CD4-positive, alpha-beta T cell treated with Interleukin-4 for 1 hour (primary cell): ENCODE data around the gene PC.

ENCODE experiments used
- DNase-seq, 2 donors: peaks; one replicate each; pipeline ENCODE4 v3.0.0-alpha.2; 2020 to 2022

The PC gene

DNA sequence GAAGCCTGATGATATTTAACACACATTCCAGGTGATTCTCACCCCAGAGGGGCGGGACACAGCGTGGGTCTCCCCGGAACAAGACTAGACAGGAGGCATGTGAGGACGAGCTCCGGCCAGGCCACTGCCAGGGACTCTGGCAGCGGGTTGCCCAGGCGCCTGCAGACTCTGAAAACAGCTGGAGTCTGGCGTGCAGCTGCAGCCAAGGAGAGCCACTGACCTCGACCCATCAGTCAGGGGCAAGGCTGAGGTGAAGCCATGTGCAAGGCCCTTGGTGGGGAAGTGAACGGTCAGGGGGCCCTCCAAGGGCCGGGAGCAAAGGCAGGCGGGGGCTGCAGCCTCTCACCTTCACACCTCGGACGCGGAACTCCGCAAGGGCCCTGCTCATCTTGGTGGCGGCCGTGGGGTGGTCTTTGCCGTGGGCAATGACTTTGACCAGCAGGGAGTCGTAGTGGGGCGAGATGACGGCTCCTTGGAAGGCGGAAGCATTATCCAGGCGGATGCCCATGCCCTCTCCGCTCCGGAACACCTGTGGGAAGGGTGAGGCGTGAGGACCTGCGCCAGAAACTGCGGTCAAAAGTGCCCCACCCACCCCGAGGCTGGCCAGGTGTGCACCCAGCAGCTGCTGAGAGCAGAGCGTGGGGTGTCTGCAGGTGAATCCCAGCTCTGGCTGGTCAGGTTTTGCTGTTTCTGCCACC, 94.6 kb downstream of the PC start:
- no peak for DNase-seq

DNA sequence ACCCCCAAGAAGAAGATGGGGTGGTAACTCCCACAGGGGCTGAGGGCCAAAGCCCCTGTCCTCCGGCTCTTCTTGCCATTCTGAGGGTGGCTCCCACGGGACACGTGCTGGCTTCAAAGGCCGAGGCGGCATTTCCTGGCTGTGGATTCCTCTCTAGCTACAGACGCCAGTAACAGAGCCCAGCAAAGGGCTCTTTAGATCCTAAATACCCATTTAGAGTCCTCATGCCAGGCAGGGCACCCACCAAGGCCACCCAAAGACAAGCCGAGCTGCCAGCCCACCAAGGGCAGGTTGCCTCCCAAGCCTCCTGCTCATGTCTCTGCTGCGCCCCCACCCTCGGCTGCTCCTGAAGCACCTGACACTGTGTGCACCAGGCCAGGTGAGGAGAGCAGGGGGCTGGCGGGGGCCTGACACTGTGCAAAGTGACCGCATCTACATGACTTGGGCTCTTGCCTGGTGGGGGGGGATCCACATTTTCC, 95.6 kb downstream of the PC start:
- DNase-seq = no peak

DNA sequence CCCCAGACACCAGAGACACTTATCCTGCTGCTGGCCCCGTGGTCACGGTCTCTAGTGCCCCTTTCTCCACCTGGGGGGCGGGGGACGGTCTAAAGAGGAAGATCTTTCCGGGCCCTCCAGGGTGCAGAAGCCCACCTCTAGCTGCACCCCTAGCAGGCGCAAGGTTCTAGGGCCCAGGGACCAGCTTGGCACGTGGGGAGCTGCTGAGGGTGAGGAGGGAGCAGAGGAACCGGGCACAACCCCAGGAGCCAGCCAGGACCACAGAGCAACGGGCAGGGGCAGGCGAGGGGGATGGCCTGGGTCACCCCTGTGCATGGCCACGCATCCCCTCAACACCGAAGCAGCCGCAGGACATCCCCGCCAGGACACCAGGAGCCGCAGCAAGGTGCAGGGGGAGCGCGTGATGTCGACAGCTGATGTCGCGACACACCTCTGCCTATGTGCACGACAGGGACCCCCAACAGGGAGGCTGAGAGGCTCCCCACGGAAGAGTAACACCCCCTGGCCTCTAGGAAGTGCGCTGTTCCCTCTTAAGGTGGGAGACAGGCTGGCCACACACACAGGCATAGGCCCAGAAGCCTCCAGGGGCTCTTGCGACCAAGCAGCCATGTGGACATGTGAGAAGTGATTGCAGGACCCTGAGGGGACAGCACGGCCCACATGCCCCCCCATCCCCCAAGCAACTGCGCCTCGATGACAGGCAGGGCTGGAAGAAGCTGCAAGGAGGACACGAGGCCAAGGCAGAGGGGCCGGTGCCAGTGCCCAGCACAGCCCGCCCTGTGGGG, 96.2 kb downstream of the PC start:
- DNase-seq = no peak

DNA sequence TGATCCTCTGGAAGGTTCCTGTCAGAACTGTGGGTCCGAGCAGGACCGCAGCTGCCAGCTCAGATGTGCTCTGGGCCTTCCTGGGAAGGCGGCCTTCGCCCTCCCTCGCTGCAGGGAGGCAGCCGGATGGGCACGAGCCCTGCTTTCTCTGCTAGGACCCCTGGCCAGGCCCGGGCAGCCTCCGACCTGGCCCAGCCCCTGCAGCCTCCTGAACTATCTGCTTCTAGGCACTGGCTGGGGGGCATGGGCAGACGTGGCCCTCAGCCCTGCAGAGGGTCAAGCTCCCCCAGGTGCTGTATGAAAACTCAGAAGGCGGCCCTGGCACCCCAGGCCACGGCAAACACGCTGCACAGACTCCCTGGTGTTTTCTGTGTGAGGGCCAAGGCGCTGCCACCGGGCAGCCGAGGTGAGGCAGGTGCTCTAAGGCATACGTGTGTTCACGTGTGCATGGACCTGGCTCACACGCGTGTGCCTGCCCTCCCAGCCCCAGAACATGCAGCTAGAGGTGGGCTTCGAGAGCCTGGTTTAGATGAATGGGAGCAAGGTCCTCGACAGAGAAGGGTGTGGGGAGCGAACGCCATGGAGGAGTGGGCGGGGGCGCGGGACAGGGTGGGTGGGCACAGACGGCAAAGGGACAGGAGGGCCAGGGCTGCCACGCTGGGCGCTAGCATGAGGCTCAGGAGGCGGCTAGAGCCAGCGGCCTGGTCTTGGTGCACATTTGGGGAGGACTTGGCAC, 97.0 kb downstream of the PC start:
- no peak for DNase-seq

DNA sequence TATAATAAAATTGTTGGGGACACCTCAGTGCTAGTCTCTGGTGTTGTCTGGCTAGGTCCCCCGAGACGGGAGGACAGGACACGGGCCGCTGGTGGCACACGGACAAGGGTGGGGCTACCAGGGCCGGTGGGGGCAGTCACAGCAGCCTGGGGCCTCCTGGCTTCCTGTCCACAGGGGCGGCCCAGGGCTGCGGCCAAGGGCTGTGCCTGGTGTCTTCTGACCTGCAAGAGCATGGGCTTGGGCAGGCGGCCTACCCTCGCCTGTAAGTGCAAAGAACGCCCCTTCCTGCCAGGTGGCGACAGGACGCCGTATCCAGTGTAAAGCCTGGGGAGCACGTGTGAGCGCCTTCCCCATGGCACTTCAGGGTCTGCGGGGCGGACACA, 97.7 kb downstream of the PC start:
- DNase-seq = no peak

DNA sequence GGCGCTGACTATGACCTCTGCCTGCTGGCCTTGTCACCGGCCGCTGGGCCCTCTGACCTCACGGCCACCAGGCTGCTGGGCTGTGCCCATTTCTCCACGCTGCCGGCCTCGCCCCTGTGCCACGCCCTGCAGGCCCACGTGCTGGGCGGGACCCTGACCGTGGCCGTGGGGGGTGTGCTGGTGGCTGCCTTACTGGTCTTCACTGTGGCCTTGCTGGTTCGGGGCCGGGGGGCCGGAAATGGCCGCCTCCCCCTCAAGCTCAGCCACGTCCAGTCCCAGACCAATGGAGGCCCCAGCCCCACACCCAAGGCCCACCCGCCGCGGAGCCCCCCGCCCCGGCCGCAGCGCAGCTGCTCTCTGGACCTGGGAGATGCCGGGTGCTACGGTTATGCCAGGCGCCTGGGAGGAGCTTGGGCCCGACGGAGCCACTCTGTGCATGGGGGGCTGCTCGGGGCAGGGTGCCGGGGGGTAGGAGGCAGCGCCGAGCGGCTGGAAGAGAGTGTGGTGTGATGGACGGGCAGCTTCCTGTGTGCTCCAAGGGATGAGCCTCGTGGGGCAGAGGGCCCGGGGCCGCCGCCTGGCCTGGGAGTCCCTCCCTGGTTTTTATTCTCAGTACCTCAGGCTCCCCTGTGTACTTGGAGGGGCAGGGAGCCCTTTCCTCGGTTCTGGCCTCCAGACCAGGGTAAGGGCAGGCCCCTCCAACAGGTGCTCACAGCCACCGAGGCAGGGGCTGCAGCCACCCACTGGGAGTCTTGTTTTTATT, 98.3 kb downstream of the PC start:
- no peak for DNase-seq

DNA sequence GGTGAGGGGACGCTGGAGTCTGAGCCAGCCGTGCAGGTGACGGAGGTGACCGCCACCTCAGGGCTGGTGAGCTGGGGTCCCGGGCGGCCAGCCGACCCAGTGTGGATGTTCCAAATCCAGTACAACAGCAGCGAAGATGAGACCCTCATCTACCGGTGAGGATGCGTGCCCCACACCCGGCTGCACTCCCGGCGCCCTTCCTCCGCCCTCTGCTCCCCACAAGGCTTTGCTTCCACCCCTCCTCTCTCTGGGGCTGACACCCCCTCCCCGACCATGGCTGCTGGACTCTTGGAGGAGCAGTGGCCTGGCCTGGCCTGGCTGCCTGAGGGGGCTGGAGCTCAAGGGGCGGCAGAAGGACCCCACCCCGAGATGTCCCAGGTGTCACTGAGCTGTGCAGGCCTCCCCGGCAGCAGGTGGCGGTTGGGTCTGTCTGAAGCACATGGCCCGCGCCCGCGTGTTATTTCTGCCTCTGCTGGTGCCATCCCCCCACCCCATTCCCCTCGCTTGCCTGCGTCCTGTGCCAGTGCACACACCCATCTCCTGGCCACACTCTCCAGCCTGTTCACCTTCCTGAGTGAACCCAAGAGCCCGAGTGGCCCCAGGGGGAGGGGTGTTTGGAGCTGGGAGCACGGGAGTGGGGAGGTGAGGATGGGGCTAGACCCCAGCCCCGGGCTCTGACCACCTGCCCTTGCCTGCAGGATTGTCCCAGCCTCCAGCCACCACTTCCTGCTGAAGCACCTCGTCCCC, 99.1 kb downstream of the PC start:
- no peak for DNase-seq

DNA sequence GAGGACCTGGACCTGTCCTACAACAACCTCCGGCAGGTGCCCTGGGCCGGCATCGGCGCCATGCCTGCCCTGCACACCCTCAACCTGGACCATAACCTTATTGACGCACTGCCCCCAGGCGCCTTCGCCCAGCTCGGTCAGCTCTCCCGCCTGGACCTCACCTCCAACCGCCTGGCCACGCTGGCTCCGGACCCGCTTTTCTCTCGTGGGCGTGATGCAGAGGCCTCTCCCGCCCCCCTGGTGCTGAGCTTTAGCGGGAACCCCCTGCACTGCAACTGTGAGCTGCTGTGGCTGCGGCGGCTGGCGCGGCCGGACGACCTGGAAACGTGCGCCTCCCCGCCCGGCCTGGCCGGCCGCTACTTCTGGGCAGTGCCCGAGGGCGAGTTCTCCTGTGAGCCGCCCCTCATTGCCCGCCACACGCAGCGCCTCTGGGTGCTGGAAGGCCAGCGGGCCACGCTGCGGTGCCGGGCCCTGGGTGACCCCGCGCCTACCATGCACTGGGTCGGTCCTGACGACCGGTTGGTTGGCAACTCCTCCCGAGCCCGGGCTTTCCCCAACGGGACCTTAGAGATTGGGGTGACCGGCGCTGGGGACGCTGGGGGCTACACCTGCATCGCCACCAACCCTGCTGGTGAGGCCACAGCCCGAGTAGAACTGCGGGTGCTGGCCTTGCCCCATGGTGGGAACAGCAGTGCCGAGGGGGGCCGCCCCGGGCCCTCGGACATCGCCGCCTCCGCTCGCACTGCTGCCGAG, 99.8 kb downstream of the PC start:
- DNase-seq = no peak

DNA sequence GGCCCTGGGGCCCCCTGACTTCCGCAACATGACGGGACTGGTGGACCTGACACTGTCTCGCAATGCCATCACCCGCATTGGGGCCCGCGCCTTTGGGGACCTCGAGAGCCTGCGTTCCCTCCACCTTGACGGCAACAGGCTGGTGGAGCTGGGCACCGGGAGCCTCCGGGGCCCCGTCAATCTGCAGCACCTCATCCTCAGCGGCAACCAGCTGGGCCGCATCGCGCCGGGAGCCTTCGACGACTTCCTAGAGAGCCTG, 100.3 kb downstream of the PC start:
- no peak for DNase-seq

DNA sequence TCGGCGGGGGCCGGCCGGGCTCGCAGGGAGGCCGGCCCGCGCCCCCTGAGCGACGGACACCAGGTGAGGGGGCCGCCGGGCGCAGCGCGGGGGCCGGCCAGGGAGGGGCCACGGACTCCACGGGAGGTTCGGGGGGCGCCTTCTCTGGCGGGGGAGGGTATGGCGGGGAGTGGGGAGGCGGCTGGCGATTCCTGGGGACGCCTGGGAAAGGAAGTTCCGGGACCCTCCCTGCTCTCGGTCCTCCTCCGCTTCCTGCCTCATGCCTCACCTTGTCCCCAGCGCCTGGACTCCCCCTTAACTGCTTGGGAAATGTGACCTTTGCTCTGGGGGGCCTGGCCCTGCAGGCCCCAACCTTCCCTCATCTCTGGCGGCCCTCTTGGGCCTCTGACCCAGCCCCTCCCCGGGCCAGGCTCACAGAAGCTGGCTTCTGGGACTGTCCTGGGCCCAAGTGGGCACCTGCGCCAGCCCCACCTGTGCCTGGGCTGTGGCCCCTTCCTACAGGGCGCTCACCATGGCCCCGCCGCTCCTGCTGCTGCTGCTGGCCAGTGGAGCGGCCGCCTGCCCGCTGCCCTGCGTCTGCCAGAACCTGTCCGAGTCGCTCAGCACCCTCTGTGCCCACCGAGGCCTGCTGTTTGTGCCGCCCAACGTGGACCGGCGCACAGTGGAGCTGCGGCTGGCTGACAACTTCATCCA, 100.8 kb downstream of the PC start:
- no peak for DNase-seq

DNA sequence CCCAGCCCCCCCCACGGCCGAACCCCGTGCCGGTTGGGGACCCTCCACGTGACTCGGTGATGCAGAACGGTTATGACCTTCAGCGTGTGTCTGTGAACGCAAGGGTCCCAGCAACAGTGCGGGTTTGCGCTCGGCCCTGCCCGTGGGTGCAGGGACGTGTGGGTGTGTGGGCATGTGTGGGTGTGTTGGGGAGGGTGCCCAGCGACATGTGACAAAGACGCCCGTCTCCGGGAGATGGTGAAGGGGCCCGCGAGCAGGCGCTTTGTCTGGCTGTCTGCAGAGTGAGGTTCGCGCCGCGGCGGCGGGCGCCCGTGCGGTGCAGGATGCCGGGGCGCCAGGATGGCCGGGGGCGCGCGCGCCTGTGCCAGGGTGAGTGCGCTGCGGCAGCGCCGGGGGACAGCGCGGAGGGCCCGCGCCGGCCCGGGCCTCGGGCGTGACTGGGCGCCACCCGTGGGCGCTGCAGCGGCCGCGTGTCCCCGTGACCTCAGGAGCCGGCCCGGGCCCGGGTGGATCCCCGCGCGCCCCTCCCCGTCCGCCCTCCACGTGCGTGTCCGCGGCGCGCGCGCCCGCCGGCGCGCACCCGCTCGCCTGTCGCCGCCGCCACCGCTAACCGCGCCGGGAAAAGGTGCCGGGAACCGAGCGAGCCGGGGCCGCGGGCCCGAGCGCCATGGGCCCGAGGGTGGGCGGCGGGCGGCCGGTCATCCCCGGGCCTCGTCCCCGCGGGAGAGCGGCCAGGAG, 101.5 kb downstream of the PC start, which contains the start of gene LRFN4:
Gene LRFN4 (plus strand): TSS at position 569 of the 738 bp plus-strand sequence. CDS start 681 bp downstream, outside the sequence.
- DNase-seq = peak in 1 of 2 donors; percentile 64

DNA sequence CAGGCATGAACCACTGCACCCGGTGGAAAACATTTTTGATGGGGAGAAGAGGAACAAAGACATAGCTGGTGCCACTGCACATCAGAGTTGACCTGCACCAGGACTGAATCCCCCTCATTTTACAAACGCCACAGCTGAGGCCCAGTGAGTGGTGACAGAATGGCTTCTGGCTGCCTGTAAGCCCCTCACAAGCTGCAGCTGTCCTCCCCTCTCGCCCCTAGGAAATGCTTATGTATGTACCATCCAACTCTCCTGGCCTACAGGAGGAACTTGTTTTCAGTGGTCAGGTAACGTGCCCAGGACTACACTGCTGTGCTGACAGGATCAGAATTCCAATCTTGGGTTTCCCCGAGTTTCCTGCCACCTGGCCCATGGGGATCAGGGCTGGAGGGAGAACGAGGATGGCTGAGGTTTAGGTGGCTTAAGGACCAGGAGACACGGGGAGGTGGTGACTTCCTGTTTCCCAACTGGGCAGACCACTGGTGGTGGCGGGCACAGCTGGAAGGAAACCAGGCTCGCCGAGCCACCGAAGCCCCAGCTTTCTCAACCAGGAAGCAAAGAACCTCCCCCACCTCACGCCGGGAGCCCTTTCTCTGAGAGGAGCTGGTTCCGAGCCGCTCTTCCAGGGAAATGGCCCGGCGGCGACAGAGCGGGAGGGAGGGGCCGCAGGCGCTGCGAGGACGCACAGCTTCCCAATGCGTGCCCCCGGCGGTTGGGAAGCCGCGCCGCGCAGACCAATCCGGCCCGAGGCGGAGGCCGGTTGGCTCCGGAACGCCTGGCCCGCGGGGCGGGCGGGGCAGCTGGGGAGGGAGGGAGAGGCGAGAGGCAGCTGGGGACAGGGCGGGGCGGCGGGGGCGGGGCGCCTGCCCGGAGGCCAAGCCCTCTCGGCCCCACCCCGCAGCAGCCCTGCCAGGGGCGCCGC, 102.3 kb downstream of the PC start:
- DNase-seq = peak; percentile 82 to 83

DNA sequence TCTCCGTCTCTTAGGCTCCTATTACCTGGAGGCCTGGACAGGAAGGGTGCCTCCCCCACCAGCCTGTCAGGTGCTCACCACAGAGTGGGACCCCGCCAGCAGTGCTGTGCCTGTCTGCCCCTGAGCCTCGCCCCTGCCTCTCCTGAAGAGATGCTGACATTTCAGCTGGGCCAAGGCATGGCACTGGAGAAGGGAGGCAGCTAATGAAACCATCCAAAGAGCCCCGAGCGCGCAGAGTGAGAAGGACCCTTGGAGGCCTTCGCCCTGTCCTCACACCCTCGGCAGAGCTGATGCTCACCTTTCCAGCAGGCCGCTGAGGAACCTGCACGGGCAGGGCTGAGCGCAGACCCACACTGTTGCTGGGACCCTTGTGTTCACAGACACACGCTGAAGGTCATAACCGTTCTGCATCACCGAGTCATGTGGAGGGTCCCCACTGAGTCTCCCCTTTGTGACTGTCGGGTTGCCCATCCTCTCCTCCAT, 103.4 kb downstream of the PC start:
- DNase-seq = no peak

DNA sequence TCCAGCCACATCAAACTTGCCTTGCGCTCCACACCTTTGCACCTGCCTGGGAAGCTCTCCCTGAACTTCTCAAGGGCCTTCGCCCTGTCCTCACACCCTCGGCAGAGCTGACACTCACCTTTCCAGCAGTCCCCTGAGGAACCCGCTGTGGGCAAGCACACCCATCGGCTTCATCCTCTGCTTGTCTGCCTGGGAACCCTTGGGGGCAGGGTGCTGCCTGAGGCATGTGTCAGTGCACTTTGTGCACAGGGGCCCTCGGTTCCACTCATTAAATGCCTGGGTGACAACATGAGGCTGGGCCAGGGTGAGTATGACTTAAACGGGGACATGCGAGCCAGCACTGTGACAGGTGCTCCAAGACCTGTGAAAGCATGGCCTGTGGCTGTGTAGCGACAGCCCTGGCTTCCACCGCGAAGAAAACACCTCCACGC, 103.9 kb downstream of the PC start:
- no peak for DNase-seq

DNA sequence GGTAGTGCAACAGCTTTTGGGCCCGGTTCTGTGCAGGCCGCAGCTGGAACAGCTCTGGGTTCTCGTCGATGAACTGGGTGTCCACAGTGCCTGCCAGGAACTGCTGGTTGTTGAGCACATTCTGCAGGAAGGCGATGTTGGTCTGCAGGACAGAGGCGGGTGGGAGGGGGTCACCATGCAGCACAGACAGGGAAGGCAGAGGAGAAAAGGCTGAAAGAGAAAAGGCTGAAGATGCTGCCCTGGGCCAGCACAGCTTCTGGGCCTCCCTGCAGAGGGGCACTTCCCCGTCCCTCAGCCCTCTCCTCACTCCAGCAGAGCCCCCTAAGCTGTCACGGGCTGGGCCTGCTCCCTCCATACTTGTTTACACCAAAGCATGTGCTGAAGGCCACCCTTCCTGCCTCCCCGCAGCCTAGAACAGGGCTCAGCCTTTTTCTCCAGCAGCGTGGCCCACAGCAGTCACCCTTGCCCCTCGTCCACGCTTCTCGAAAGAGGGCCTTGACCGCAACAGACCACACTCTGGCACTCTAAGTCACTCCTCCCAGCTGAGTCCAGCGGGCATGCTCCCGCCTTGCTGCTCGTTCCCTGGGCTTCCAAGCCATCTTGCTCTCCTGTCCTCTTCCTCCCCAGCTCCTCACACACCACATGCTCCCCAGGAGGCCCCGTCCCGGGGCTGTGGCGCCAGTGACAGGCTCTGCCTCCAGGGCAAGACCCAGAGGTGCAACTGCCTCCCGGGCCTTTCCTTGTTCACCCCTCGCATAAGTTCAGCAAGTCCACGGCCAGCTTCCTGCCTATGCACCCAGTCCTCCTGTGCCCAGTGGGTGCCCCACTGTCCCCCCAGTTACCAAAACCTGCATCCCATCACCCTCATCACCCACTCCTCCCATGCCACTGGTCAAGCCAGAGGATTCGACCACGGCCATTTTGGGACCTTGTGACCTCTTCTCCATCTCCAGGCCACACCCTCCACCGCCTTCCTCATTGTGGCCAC, 104.6 kb downstream of the PC start:
- no peak for DNase-seq

DNA sequence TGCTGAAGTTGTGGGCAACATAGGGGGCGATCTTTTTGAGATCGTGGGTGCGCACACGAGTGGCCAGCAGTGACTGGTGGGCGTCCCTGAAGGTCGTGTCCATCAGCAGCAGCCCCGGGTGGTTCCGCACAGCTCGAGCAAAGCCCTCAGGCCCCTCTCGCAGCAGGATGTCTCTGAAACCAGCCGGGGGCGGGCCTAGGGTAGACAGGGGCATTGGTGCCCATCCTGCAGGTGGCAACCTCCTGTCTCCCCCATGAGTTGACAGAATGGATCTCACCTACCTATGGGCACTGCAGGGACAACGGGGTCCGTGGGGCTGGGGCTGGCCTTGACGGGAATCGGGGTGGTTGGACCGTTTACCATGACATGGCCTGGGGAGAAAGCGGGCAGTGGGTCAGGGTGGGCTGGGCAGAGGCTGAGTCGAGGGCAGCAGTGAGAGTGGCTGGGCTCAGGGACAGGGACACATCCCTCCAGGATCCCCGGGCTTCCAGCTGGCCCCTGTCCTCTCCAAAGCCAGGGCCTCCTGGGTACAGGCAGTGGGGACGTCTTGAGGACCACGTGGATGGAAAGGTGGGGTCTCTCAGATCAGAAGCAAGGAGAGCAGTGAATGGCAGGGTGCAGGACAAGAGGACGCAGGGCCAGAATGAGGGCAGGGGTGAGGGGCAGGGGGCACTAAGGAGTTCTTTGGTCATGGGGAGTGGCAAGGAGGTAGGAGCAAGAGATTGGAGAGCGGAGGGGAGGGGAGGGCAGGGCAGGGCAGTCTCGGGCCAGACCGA, 105.5 kb downstream of the PC start:
- DNase-seq = no peak
